Measurements from ENCODE around the gene MUC2.
"Not testable (repeated sequence)": the region's sequence is repeated elsewhere in the genome, so short reads cannot be mapped to it uniquely, and the experiment has no call there.

Gene MUC2

GRCh38 chr11:1115292-1115691 is 40.6 kb downstream of the MUC2 start:
- H3K27me3 ChIP-seq (ENCODE audit: insufficient read depth, low read length); H3K4me1 ChIP-seq (ENCODE audit: control insufficient read depth in 1 of 2, insufficient read depth in 2 of 2, low read length in 2 of 2); H2BK5ac ChIP-seq (ENCODE audit: low read depth, low read length, poor library complexity); H4K12ac ChIP-seq (ENCODE audit: low read depth, low read length); H3K14ac ChIP-seq (ENCODE audit: low read length); H3K4me2 ChIP-seq (ENCODE audit: low read length); H3K4me3 ChIP-seq (ENCODE audit: low read depth, low read length); H2AK5ac ChIP-seq (ENCODE audit: low read length); H3K79me2 ChIP-seq (ENCODE audit: control insufficient read depth, insufficient read depth, low read length, poor library complexity); H4K8ac ChIP-seq (ENCODE audit: low read depth, low read length); H3K79me1 ChIP-seq (ENCODE audit: low read length); DNase-seq; H2BK120ac ChIP-seq (ENCODE audit: insufficient read depth, low read length, poor library complexity); H3K9ac ChIP-seq (ENCODE audit: low read length); H3K18ac ChIP-seq (ENCODE audit: low read length); H3K36me3 ChIP-seq (ENCODE audit: control insufficient read depth in 1 of 2, insufficient read depth in 2 of 2, low read length in 2 of 2); H2AFZ ChIP-seq (ENCODE audit: insufficient read depth, low read length, poor library complexity); H3K27ac ChIP-seq (ENCODE audit: low read depth, low read length); H2BK12ac ChIP-seq (ENCODE audit: low read length); H3K23ac ChIP-seq (ENCODE audit: low read length); H3K4ac ChIP-seq (ENCODE audit: low read depth, low read length); H4K91ac ChIP-seq (ENCODE audit: low read depth, low read length): not testable (repeated sequence)
- H3K9me3 ChIP-seq (ENCODE audit: insufficient read depth, low read depth, low read length), result peaks cover 21% of the 10 kb centered on the region
- no CpG with 5 or more reads among the region's 6 CpGs for WGBS (ENCODE audit: extremely low coverage, insufficient coverage, insufficient read length)

GRCh38 chr11:1116104-1116503 is 41.4 kb downstream of the MUC2 start:
- no peaks in the 10 kb centered on the region for H3K79me1 ChIP-seq (ENCODE audit: low read length)
- no peak overlapping the region for H3K27ac ChIP-seq (ENCODE audit: low read depth, low read length)
- H3K4me2 ChIP-seq (ENCODE audit: low read length), result no peak overlapping the region
- no peak overlapping the region for H4K91ac ChIP-seq (ENCODE audit: low read depth, low read length)
- H3K23ac ChIP-seq (ENCODE audit: low read length), result no peak overlapping the region
- H4K12ac ChIP-seq (ENCODE audit: low read depth, low read length), result no peak overlapping the region
- no peak overlapping the region for H2AFZ ChIP-seq (ENCODE audit: insufficient read depth, low read length, poor library complexity)
- no peak for DNase-seq
- H3K27me3 ChIP-seq (ENCODE audit: insufficient read depth, low read length), result no peaks in the 10 kb centered on the region
- H3K9me3 ChIP-seq (ENCODE audit: insufficient read depth, low read depth, low read length), result peaks cover 21% of the 10 kb centered on the region
- no peak overlapping the region for H3K9ac ChIP-seq (ENCODE audit: low read length)
- no peak overlapping the region for H3K4ac ChIP-seq (ENCODE audit: low read depth, low read length)
- no peaks in the 10 kb centered on the region for H3K36me3 ChIP-seq (ENCODE audit: control insufficient read depth in 1 of 2, insufficient read depth in 2 of 2, low read length in 2 of 2)
- H2BK5ac ChIP-seq (ENCODE audit: low read depth, low read length, poor library complexity), result no peak overlapping the region
- no peak overlapping the region for H2BK120ac ChIP-seq (ENCODE audit: insufficient read depth, low read length, poor library complexity)
- H2BK12ac ChIP-seq (ENCODE audit: low read length), result no peak overlapping the region
- no peak overlapping the region for H3K14ac ChIP-seq (ENCODE audit: low read length)
- no peak overlapping the region for H3K4me3 ChIP-seq (ENCODE audit: low read depth, low read length)
- H2AK5ac ChIP-seq (ENCODE audit: low read length), result no peak overlapping the region
- no peak overlapping the region for H4K8ac ChIP-seq (ENCODE audit: low read depth, low read length)
- H3K79me2 ChIP-seq (ENCODE audit: control insufficient read depth, insufficient read depth, low read length, poor library complexity), result no peaks in the 10 kb centered on the region
- 100% methylated on average over 2 of the region's 12 CpGs for WGBS (ENCODE audit: extremely low coverage, insufficient coverage, insufficient read length)
- no peak overlapping the region for H3K18ac ChIP-seq (ENCODE audit: low read length)
- no peaks in the 10 kb centered on the region for H3K4me1 ChIP-seq (ENCODE audit: control insufficient read depth in 1 of 2, insufficient read depth in 2 of 2, low read length in 2 of 2)

GRCh38 chr11:1116666-1117390 is 42.2 kb downstream of the MUC2 start:
- no peak overlapping the region for H3K4me2 ChIP-seq (ENCODE audit: low read length)
- H3K18ac ChIP-seq (ENCODE audit: low read length), result no peak overlapping the region
- no peak overlapping the region for H2BK5ac ChIP-seq (ENCODE audit: low read depth, low read length, poor library complexity)
- H4K12ac ChIP-seq (ENCODE audit: low read depth, low read length), result no peak overlapping the region
- no CpG with 5 or more reads among the region's 23 CpGs for WGBS (ENCODE audit: extremely low coverage, insufficient coverage, insufficient read length)
- no peaks in the 10 kb centered on the region for H3K36me3 ChIP-seq (ENCODE audit: control insufficient read depth in 1 of 2, insufficient read depth in 2 of 2, low read length in 2 of 2)
- DNase-seq, result no peak
- no peak overlapping the region for H4K8ac ChIP-seq (ENCODE audit: low read depth, low read length)
- H2AFZ ChIP-seq (ENCODE audit: insufficient read depth, low read length, poor library complexity), result no peak overlapping the region
- no peak overlapping the region for H3K14ac ChIP-seq (ENCODE audit: low read length)
- no peak overlapping the region for H2BK120ac ChIP-seq (ENCODE audit: insufficient read depth, low read length, poor library complexity)
- no peaks in the 10 kb centered on the region for H3K4me1 ChIP-seq (ENCODE audit: control insufficient read depth in 1 of 2, insufficient read depth in 2 of 2, low read length in 2 of 2)
- no peak overlapping the region for H2AK5ac ChIP-seq (ENCODE audit: low read length)
- H2BK12ac ChIP-seq (ENCODE audit: low read length), result no peak overlapping the region
- no peak overlapping the region for H3K4me3 ChIP-seq (ENCODE audit: low read depth, low read length)
- H3K27ac ChIP-seq (ENCODE audit: low read depth, low read length), result no peak overlapping the region
- H4K91ac ChIP-seq (ENCODE audit: low read depth, low read length), result no peak overlapping the region
- H3K4ac ChIP-seq (ENCODE audit: low read depth, low read length), result no peak overlapping the region
- no peaks in the 10 kb centered on the region for H3K79me2 ChIP-seq (ENCODE audit: control insufficient read depth, insufficient read depth, low read length, poor library complexity)
- peaks cover 22% of the 10 kb centered on the region for H3K9me3 ChIP-seq (ENCODE audit: insufficient read depth, low read depth, low read length)
- no peaks in the 10 kb centered on the region for H3K79me1 ChIP-seq (ENCODE audit: low read length)
- H3K23ac ChIP-seq (ENCODE audit: low read length), result no peak overlapping the region
- no peak overlapping the region for H3K9ac ChIP-seq (ENCODE audit: low read length)
- no peaks in the 10 kb centered on the region for H3K27me3 ChIP-seq (ENCODE audit: insufficient read depth, low read length)

- no peaks in the 10 kb centered on the region for H3K4me1 ChIP-seq (ENCODE audit: control insufficient read depth in 1 of 2, insufficient read depth in 2 of 2, low read length in 2 of 2)
- no peaks in the 10 kb centered on the region for H3K36me3 ChIP-seq (ENCODE audit: control insufficient read depth in 1 of 2, insufficient read depth in 2 of 2, low read length in 2 of 2)
- no peak overlapping the region for H3K23ac ChIP-seq (ENCODE audit: low read length)
- H2AFZ ChIP-seq (ENCODE audit: insufficient read depth, low read length, poor library complexity), result no peak overlapping the region
- H2BK5ac ChIP-seq (ENCODE audit: low read depth, low read length, poor library complexity), result no peak overlapping the region
- no peak overlapping the region for H3K4me2 ChIP-seq (ENCODE audit: low read length)
- no peak overlapping the region for H3K18ac ChIP-seq (ENCODE audit: low read length)
- no peak overlapping the region for H4K12ac ChIP-seq (ENCODE audit: low read depth, low read length)
- H3K27me3 ChIP-seq (ENCODE audit: insufficient read depth, low read length), result no peaks in the 10 kb centered on the region
- H3K9me3 ChIP-seq (ENCODE audit: insufficient read depth, low read depth, low read length), result peaks cover 27% of the 10 kb centered on the region
- no peak overlapping the region for H3K27ac ChIP-seq (ENCODE audit: low read depth, low read length)
- no peak overlapping the region for H2AK5ac ChIP-seq (ENCODE audit: low read length)
- no peak overlapping the region for H3K4me3 ChIP-seq (ENCODE audit: low read depth, low read length)
- no peak overlapping the region for H4K8ac ChIP-seq (ENCODE audit: low read depth, low read length)
- H3K4ac ChIP-seq (ENCODE audit: low read depth, low read length), result no peak overlapping the region
- H2BK12ac ChIP-seq (ENCODE audit: low read length), result no peak overlapping the region
- H3K14ac ChIP-seq (ENCODE audit: low read length), result no peak overlapping the region
- H3K9ac ChIP-seq (ENCODE audit: low read length), result no peak overlapping the region
- H2BK120ac ChIP-seq (ENCODE audit: insufficient read depth, low read length, poor library complexity), result no peak overlapping the region
- no peak overlapping the region for H4K91ac ChIP-seq (ENCODE audit: low read depth, low read length)
- DNase-seq, result no peak
- no peaks in the 10 kb centered on the region for H3K79me2 ChIP-seq (ENCODE audit: control insufficient read depth, insufficient read depth, low read length, poor library complexity)
- WGBS (ENCODE audit: extremely low coverage, insufficient coverage, insufficient read length), result no CpG with 5 or more reads among the region's 6 CpGs
- H3K79me1 ChIP-seq (ENCODE audit: low read length), result no peaks in the 10 kb centered on the region
Observed at GRCh38 chr11:1117992-1118391, 43.3 kb downstream of the MUC2 start.
